Brain microvascular endothelial cell (primary cell): Measurements from ENCODE around the gene ADGRL1.

Experiments used
- DNase-seq: peaks from one replicate; pipeline ENCODE4 v3.0.0-alpha.2; 2020
- H3K27ac ChIP-seq: fragments of 250-450 bp; sonication (Bioruptor Pico); 2 replicates; pipeline ENCODE4 v1.5.1; 2020; ENCODE audit warnings: mild to moderate bottlenecking, moderate library complexity
- H3K27me3 ChIP-seq: fragments of 250-450 bp; sonication (Bioruptor Pico); replicated peaks from 2 replicates; pipeline ENCODE4 v1.5.1; 2020; ENCODE audit warnings: mild to moderate bottlenecking
- H3K36me3 ChIP-seq: fragments of 250-450 bp; sonication (Bioruptor Pico); replicated peaks from 2 replicates; pipeline ENCODE4 v1.5.1; 2020; ENCODE audit warnings: mild to moderate bottlenecking
- H3K4me3 ChIP-seq: 2 replicates; pipeline ENCODE4 v1.5.1; 2011; ENCODE audit warnings: low read depth, mild to moderate bottlenecking, control low read depth, low read length, moderate library complexity
- CTCF ChIP-seq: IDR thresholded peaks from 2 replicates; pipeline ENCODE4 v1.5.1; 2011; ENCODE audit warnings: low read depth, mild to moderate bottlenecking, moderate library complexity, low read length, control low read depth, inconsistent platforms; ENCODE audit errors: missing control alignments
- in situ Hi-C: cut with HindIII; loops from 2 replicates; pipeline ENCODE4 v1.10.0; 2017; ENCODE audit warnings: low sequenced_read_pairs, low pct_ligation_motif_present

Gene ADGRL1

GRCh38 chr19:14135985-14136508 is 69.9 kb downstream of the ADGRL1 start:
- no peak for TF ChIP-seq CTCF
- H3K4me3 ChIP-seq: peak overlapping the region; percentile 79
- H3K27ac ChIP-seq: no peak overlapping the region
- H3K27me3 ChIP-seq: no peaks in the 10 kb centered on the region
- no peak for DNase-seq
- no peaks in the 10 kb centered on the region for H3K36me3 ChIP-seq
- in situ Hi-C loops: no loop called here

GRCh38 chr19:14135355-14135754 is 70.6 kb downstream of the ADGRL1 start:
- no peak for DNase-seq
- peak overlapping the region; percentile 79 for H3K4me3 ChIP-seq
- TF ChIP-seq CTCF: no peak
- no peaks in the 10 kb centered on the region for H3K36me3 ChIP-seq
- H3K27ac ChIP-seq: no peak overlapping the region
- no peaks in the 10 kb centered on the region for H3K27me3 ChIP-seq
- in situ Hi-C loops: no loop called here

GRCh38 chr19:14127929-14128509 is 78.0 kb downstream of the ADGRL1 start:
- H3K36me3 ChIP-seq: no peaks in the 10 kb centered on the region
- no peak overlapping the region for H3K27ac ChIP-seq
- DNase-seq: no peak
- H3K27me3 ChIP-seq: no peaks in the 10 kb centered on the region
- no peak for TF ChIP-seq CTCF
- no peak overlapping the region for H3K4me3 ChIP-seq
- in situ Hi-C loops: no loop called here

- no peak overlapping the region for H3K27ac ChIP-seq
- TF ChIP-seq CTCF: no peak
- in situ Hi-C loops: no loop called here
- no peak for DNase-seq
- H3K27me3 ChIP-seq: no peaks in the 10 kb centered on the region
- H3K4me3 ChIP-seq: no peak overlapping the region
- no peaks in the 10 kb centered on the region for H3K36me3 ChIP-seq
Observed at GRCh38 chr19:14127176-14127575, 78.8 kb downstream of the ADGRL1 start.

GRCh38 chr19:14122924-14123323 is 83.0 kb downstream of the ADGRL1 start:
- H3K4me3 ChIP-seq: no peak overlapping the region
- no peak for TF ChIP-seq CTCF
- H3K27ac ChIP-seq: no peak overlapping the region
- DNase-seq: no peak
- H3K36me3 ChIP-seq: no peaks in the 10 kb centered on the region
- H3K27me3 ChIP-seq: no peaks in the 10 kb centered on the region
- in situ Hi-C loops: no loop called here

- H3K27ac ChIP-seq: no peak overlapping the region
- H3K27me3 ChIP-seq: no peaks in the 10 kb centered on the region
- H3K36me3 ChIP-seq: no peaks in the 10 kb centered on the region
- in situ Hi-C loops: no loop called here
- DNase-seq: no peak
- TF ChIP-seq CTCF: no peak
- H3K4me3 ChIP-seq: no peak overlapping the region
Observed at GRCh38 chr19:14120497-14120780, 85.5 kb downstream of the ADGRL1 start.
